AG04449 (cell line): ENCODE measurements around the gene FHIT.

Experiments
- CTCF ChIA-PET: fragments of 350-600 bp; formaldehyde crosslinking; extraction: SDS; loops from one replicate; lab custom pipeline; 2021; ENCODE audit warnings: antibody characterized with exemption; lab: Yijun Ruan, JAX
- POLR2A ChIA-PET: fragments of 400-600, 350-600 bp; formaldehyde crosslinking; extraction: SDS; loops from one replicate; lab custom pipeline; 2020; ENCODE audit warnings: antibody characterized with exemption, inconsistent platforms; lab: Yijun Ruan, JAX
- DNase-seq: peaks from one replicate; pipeline ENCODE4 v3.0.0-alpha.2; 2010; ENCODE audit warnings: low read depth, low spot score
- H3K4me3 ChIP-seq: 2 replicates; pipeline ENCODE4 v1.5.1; 2011; ENCODE audit warnings: low read depth, mild to moderate bottlenecking, control low read depth, low read length
- TF ChIP-seq, protein P1 (sequence below): IDR thresholded peaks from one replicate; pipeline ENCODE4 v1.5.1; 2011; ENCODE audit warnings: mild to moderate bottlenecking, moderate library complexity, low read length, control low read depth, inconsistent platforms; ENCODE audit not compliant: insufficient read depth; ENCODE audit errors: missing control alignments

Gene FHIT

DNA sequence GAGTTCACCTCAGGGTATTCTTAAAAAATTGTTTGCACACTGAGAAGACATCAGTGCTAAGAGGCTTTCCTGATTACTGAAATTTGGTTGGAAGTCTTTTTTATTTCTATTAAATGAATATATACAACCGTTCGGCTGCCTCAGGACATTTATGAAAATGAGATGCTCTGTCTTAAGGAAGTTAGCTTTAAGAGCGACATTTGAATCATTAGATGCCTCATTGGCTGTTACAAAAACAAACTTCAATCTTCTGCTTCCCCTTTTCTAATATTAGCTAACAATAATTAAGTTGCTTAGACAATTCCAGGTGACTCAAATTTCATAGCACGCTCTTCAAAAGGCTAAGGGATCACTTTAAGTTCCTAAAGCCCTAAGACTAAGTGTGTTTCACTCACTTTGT is 673.7 kb downstream of the FHIT start:
- no peak for DNase-seq
- no peak overlapping the region for H3K4me3 ChIP-seq
- CTCF ChIA-PET: no interaction called here
- TF ChIP-seq, protein P1, sequence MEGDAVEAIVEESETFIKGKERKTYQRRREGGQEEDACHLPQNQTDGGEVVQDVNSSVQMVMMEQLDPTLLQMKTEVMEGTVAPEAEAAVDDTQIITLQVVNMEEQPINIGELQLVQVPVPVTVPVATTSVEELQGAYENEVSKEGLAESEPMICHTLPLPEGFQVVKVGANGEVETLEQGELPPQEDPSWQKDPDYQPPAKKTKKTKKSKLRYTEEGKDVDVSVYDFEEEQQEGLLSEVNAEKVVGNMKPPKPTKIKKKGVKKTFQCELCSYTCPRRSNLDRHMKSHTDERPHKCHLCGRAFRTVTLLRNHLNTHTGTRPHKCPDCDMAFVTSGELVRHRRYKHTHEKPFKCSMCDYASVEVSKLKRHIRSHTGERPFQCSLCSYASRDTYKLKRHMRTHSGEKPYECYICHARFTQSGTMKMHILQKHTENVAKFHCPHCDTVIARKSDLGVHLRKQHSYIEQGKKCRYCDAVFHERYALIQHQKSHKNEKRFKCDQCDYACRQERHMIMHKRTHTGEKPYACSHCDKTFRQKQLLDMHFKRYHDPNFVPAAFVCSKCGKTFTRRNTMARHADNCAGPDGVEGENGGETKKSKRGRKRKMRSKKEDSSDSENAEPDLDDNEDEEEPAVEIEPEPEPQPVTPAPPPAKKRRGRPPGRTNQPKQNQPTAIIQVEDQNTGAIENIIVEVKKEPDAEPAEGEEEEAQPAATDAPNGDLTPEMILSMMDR: no peak
- POLR2A ChIA-PET: no interaction called here

DNA sequence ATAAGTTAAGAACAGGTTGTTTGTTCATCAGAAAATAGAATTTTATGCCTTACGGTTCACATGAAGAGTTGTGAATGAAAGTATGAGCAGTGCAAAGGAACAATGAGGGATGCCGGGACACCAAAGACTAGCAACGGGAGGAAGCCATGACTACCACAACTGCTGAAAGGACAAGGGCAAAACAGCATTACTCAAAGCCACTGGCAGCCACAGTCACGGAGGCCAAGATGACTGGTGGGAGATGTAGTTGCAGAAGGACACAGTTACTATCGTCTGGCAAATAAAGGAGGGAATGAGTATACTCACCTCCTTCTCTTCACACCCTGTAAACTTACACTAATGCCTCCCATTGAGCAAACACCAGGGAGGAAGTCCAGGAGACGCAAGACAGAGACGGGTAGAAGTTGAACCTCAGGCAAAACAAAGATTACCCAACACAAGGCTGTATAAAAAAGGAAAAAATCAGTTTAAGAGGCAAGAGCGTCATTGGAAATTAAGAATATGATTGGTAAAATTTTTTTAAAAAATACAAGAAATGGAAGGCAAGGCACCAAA is 675.5 kb downstream of the FHIT start:
- no peak overlapping the region for H3K4me3 ChIP-seq
- TF ChIP-seq, protein P1: no peak
- DNase-seq: no peak
- ChIA-PET CTCF (no interaction called here), POLR2A (no interaction called here)

DNA sequence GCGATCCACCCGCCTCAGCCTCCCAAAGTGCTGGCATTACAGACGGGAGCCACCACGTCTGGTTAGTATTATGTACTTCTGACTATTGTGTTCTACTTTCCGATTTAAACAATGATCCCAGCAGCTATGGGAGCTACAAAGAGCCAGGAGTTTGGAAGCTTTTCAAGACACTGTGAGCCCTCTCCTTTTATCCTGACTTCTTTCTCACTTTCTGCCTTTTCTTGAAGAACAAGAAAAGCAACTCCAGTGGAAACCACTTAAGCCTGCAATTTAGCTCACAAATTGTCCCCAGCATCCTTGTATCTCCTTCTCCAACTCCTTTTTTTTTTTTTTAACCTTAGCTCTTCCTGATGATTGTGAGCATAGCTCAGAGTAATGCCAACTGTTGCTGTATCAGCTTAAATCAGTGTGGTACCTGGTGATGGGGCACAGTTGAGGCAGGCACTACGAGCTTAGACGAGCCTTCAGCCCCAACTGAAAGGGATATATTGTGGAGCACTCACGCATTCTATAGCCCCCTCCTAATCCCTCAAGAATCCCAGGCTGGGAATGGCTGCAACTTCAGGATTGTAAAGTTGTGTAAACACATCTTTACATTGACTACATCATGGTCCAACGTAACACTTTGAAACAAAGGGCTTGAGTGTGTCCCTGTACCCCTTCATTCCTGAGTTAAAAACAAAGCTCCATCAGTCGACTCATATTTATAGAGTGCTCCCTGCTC is 677.0 kb downstream of the FHIT start:
- ChIA-PET POLR2A (no interaction called here), CTCF (interaction anchor here (0.9 kb wide), 2 partner anchors 8 to 10 kb away, joined by 3 read pairs; no protein-coding TSS in a partner anchor)
- H3K4me3 ChIP-seq: no peak overlapping the region
- DNase-seq: no peak
- TF ChIP-seq, protein P1: no peak

DNA sequence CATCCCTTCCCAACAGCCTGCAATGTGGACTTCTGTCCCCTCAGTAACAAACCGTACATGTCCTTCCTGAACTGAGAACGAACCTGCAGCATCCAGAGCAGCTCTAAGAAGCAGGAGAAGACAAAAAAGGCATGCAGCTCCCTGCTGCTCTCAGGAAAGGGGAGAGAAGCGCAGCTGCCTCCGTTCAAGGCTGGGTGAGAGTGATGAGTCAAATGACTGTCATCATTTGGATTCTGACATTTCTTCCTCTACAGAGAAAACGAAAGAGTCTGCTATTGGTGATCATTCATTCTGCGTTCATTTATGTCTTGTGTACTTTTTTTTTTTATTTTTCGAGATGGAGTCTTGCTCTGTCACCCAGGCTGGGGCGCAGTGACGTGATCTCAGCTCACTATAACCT is 677.8 kb downstream of the FHIT start:
- TF ChIP-seq, protein P1: no peak
- POLR2A ChIA-PET: no interaction called here
- CTCF ChIA-PET: interaction anchor here (0.9 kb wide), 2 partner anchors 8 to 10 kb away, joined by 3 read pairs; no protein-coding TSS in a partner anchor
- H3K4me3 ChIP-seq: no peak overlapping the region
- DNase-seq: no peak

DNA sequence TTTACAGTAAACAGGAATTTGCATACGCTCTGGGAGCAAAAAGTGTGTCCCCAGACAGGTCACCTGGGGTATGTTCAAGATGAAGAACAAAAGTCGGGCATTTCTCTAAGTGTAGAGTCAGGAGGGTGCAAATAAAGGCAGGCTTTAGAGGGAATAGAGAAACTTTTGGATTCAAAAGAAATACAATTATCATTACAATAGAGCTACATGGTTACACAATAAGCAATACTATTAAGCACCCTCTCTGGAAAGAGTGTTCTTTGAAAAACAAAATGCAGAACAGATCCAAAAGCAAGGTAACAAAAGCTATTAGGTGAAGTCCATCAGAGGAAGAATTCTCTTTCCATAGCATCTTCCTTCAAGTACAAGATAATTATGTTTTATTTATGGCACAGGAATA is 679.7 kb downstream of the FHIT start:
- ChIA-PET CTCF (interaction anchor here (1.1 kb wide), 1 partner anchor 9 kb away, joined by 3 read pairs; no protein-coding TSS in a partner anchor), POLR2A (no interaction called here)
- TF ChIP-seq, protein P1: no peak
- no peak for DNase-seq
- H3K4me3 ChIP-seq: no peak overlapping the region

DNA sequence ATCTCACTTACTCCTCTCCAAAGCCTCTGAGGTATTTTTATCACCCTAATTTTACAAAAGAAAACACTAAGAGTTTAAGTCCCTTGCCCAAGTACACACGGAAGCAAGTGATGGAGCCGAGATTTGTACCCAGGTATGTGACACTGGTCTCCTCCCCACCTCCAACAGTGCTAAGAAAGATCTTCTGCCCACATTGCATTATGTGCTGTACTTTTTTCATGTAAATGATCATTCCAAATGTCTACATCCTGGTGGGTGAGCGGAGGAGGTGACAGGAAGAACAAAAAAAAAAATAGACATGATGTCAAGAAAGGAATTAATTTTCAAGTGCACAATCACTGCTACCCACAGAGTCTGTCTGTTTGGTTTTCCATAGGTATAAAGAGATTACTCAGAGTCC is 694.1 kb downstream of the FHIT start:
- TF ChIP-seq, protein P1: no peak
- CTCF ChIA-PET: interaction anchor here (1.3 kb wide), 1 partner anchor 392 kb away, joined by 4 read pairs; no protein-coding TSS in a partner anchor
- DNase-seq: no peak
- no peak overlapping the region for H3K4me3 ChIP-seq
- POLR2A ChIA-PET: no interaction called here
